ENCODE data around the gene ADCY7. TPM values are rescaled to one million over a fixed set of nuclear protein-coding genes. Genes with fewer than 3 reads are reported as not detected.

ADCY7 gene
- total RNA-seq, 1 experiment from 2014 or later, result 5.5 TPM

GRCh38 chr16:50303605-50304466 is 37.5 kb downstream of the ADCY7 start:
- no peaks in the 10 kb centered on the region for H3K4me1 ChIP-seq (ENCODE audit: insufficient read depth, low read length, poor library complexity, severe bottlenecking)
- no peak for DNase-seq (ENCODE audit: low spot score)
- CTCF ChIA-PET, result interaction anchor here (0.7 kb wide), 1 partner anchor 23 kb away, joined by 5 read pairs; no protein-coding TSS in a partner anchor
- H3K36me3 ChIP-seq (ENCODE audit: insufficient read depth, low read length, poor library complexity, severe bottlenecking), result no peaks in the 10 kb centered on the region
- POLR2A ChIA-PET (ENCODE audit: low non-redundant PET), result no interaction called here
- H3K4me3 ChIP-seq (ENCODE audit: low read depth, low read length, poor library complexity, severe bottlenecking), result no peak overlapping the region
- intact Hi-C loops (cut with micrococcal nuclease; ENCODE audit: unreplicated experiment), result no loop called here
- H3K27ac ChIP-seq (ENCODE audit: low read depth, low read length, poor library complexity, severe bottlenecking), result no peak overlapping the region
- BruUV-seq (replicated peaks), result no TSS peak
- H3K27me3 ChIP-seq (replicated peaks; ENCODE audit: insufficient read depth, low read depth, low read length, poor library complexity), result no peaks in the 10 kb centered on the region
- TF ChIP-seq, protein P1, sequence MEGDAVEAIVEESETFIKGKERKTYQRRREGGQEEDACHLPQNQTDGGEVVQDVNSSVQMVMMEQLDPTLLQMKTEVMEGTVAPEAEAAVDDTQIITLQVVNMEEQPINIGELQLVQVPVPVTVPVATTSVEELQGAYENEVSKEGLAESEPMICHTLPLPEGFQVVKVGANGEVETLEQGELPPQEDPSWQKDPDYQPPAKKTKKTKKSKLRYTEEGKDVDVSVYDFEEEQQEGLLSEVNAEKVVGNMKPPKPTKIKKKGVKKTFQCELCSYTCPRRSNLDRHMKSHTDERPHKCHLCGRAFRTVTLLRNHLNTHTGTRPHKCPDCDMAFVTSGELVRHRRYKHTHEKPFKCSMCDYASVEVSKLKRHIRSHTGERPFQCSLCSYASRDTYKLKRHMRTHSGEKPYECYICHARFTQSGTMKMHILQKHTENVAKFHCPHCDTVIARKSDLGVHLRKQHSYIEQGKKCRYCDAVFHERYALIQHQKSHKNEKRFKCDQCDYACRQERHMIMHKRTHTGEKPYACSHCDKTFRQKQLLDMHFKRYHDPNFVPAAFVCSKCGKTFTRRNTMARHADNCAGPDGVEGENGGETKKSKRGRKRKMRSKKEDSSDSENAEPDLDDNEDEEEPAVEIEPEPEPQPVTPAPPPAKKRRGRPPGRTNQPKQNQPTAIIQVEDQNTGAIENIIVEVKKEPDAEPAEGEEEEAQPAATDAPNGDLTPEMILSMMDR (conservative IDR thresholded peaks at IDR 0.05; ENCODE audit: low read depth, low read length), result no peak
- no peak for TF ChIP-seq EZH2 (IDR thresholded peaks at IDR 0.05; ENCODE audit: borderline replicate concordance, low read depth, low read length, poor library complexity, severe bottlenecking)
- no peaks in the 10 kb centered on the region for H3K9me3 ChIP-seq (ENCODE audit: low read depth, low read length, poor library complexity, severe bottlenecking)

GRCh38 chr16:50304467-50305440 is 38.4 kb downstream of the ADCY7 start:
- intact Hi-C loops (cut with micrococcal nuclease; ENCODE audit: unreplicated experiment), result no loop called here
- BruUV-seq (replicated peaks), result no TSS peak
- POLR2A ChIA-PET (ENCODE audit: low non-redundant PET), result no interaction called here
- Histone ChIP-seq H3K36me3 (ENCODE audit: insufficient read depth, low read length, poor library complexity, severe bottlenecking) (no peaks in the 10 kb centered on the region), H3K9me3 (ENCODE audit: low read depth, low read length, poor library complexity, severe bottlenecking) (no peaks in the 10 kb centered on the region), H3K4me3 (ENCODE audit: low read depth, low read length, poor library complexity, severe bottlenecking) (no peak overlapping the region), H3K27me3 (replicated peaks; ENCODE audit: insufficient read depth, low read depth, low read length, poor library complexity) (no peaks in the 10 kb centered on the region), H3K4me1 (ENCODE audit: insufficient read depth, low read length, poor library complexity, severe bottlenecking) (no peaks in the 10 kb centered on the region), H3K27ac (ENCODE audit: low read depth, low read length, poor library complexity, severe bottlenecking) (no peak overlapping the region)
- CTCF ChIA-PET, result no interaction called here
- no peak for TF ChIP-seq EZH2 (IDR thresholded peaks at IDR 0.05; ENCODE audit: borderline replicate concordance, low read depth, low read length, poor library complexity, severe bottlenecking)
- TF ChIP-seq, protein P1 (conservative IDR thresholded peaks at IDR 0.05; ENCODE audit: low read depth, low read length), result no peak
- DNase-seq (ENCODE audit: low spot score), result no peak

DNA sequence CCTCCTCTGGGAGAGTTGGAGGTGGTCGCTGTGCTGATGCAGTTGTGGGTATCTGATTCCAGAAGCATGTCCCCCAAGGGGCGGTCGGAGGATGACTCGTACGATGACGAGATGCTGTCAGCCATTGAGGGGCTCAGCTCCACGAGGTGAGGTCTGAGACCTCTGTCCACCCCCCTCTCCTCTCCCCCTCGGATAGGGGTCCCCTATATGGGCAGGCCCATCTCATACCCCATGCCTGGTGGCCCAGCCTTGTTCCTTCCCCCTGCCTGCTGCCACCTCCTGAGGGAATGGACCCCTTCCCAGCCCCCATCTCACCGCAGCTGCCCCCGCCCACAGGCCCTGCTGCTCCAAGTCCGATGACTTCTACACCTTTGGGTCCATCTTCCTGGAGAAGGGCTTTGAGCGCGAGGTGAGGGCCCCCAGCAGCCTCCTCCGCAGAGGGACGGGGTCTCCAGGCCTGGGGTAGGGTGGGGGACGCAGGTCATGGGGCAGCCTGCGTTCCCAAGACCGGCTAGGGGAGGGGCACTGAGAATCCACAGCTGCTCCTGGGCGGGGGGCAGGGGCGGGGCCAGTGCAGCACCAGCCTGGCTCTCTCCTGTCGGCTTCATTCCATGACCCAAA is 39.2 kb downstream of the ADCY7 start:
- ChIA-PET POLR2A (ENCODE audit: low non-redundant PET) (interaction anchor here (0.5 kb wide), 1 partner anchor 45 kb away, joined by 3 read pairs; no protein-coding TSS in a partner anchor), CTCF (no interaction called here)
- Histone ChIP-seq H3K9me3 (ENCODE audit: low read depth, low read length, poor library complexity, severe bottlenecking) (no peaks in the 10 kb centered on the region), H3K36me3 (ENCODE audit: insufficient read depth, low read length, poor library complexity, severe bottlenecking) (no peaks in the 10 kb centered on the region), H3K4me1 (ENCODE audit: insufficient read depth, low read length, poor library complexity, severe bottlenecking) (no peaks in the 10 kb centered on the region), H3K4me3 (ENCODE audit: low read depth, low read length, poor library complexity, severe bottlenecking) (no peak overlapping the region), H3K27me3 (replicated peaks; ENCODE audit: insufficient read depth, low read depth, low read length, poor library complexity) (no peaks in the 10 kb centered on the region), H3K27ac (ENCODE audit: low read depth, low read length, poor library complexity, severe bottlenecking) (no peak overlapping the region)
- BruUV-seq (replicated peaks), result no TSS peak
- intact Hi-C loops (cut with micrococcal nuclease; ENCODE audit: unreplicated experiment), result no loop called here
- TF ChIP-seq, protein P1 (conservative IDR thresholded peaks at IDR 0.05; ENCODE audit: low read depth, low read length), result no peak
- TF ChIP-seq EZH2 (IDR thresholded peaks at IDR 0.05; ENCODE audit: borderline replicate concordance, low read depth, low read length, poor library complexity, severe bottlenecking), result no peak
- no peak for DNase-seq (ENCODE audit: low spot score)
